GM19468 (cell line): ENCODE data around the gene CPXM2.

Experiments used
- ATAC-seq: cut with Tn5 transposase; IDR thresholded peaks from one replicate; pipeline ENCODE4 v1.9.1; 2021; ENCODE audit warnings: mild to moderate bottlenecking, moderate library complexity, moderate number of reproducible peaks; ENCODE audit not compliant: unreplicated experiment; ENCODE audit errors: extremely low read depth

CPXM2 gene

GRCh38 chr10:123882177-123882576 is 9.4 kb downstream of the CPXM2 start:
- ATAC-seq, result no peak

GRCh38 chr10:123879606-123880257 is 11.9 kb downstream of the CPXM2 start:
- ATAC-seq, result no peak

- no peak for ATAC-seq
These were observed 12.8 kb downstream of the CPXM2 start for GRCh38 chr10:123878666-123879303.

- no peak for ATAC-seq
These were observed 21.3 kb downstream of the CPXM2 start for GRCh38 chr10:123870260-123870659.

- ATAC-seq, result no peak
These were observed 22.6 kb downstream of the CPXM2 start for GRCh38 chr10:123869020-123869414.

- ATAC-seq, result no peak
These were observed 23.3 kb downstream of the CPXM2 start for GRCh38 chr10:123868038-123869019.

GRCh38 chr10:123865880-123866279 is 25.7 kb downstream of the CPXM2 start:
- no peak for ATAC-seq

- no peak for ATAC-seq
These were observed 26.3 kb downstream of the CPXM2 start for GRCh38 chr10:123865350-123865749.

- no peak for ATAC-seq
These were observed 26.7 kb downstream of the CPXM2 start for GRCh38 chr10:123864923-123865322.

- no peak for ATAC-seq
These were observed 27.7 kb downstream of the CPXM2 start for GRCh38 chr10:123863721-123864482.

GRCh38 chr10:123863183-123863575 is 28.4 kb downstream of the CPXM2 start:
- no peak for ATAC-seq

- no peak for ATAC-seq
These were observed 29.0 kb downstream of the CPXM2 start for GRCh38 chr10:123862421-123863182.

- no peak for ATAC-seq
These were observed 30.8 kb downstream of the CPXM2 start for GRCh38 chr10:123860856-123861255.

- no peak for ATAC-seq
These were observed 31.4 kb downstream of the CPXM2 start for GRCh38 chr10:123860209-123860608.

GRCh38 chr10:123859653-123860050 is 32.0 kb downstream of the CPXM2 start:
- ATAC-seq, result no peak

GRCh38 chr10:123858907-123859652 is 32.5 kb downstream of the CPXM2 start:
- ATAC-seq, result no peak

- no peak for ATAC-seq
These were observed 33.4 kb downstream of the CPXM2 start for GRCh38 chr10:123858077-123858681.

GRCh38 chr10:123857616-123858015 is 34.0 kb downstream of the CPXM2 start:
- no peak for ATAC-seq
